ENCODE measurements around the gene SF1.

The SF1 gene

DNA sequence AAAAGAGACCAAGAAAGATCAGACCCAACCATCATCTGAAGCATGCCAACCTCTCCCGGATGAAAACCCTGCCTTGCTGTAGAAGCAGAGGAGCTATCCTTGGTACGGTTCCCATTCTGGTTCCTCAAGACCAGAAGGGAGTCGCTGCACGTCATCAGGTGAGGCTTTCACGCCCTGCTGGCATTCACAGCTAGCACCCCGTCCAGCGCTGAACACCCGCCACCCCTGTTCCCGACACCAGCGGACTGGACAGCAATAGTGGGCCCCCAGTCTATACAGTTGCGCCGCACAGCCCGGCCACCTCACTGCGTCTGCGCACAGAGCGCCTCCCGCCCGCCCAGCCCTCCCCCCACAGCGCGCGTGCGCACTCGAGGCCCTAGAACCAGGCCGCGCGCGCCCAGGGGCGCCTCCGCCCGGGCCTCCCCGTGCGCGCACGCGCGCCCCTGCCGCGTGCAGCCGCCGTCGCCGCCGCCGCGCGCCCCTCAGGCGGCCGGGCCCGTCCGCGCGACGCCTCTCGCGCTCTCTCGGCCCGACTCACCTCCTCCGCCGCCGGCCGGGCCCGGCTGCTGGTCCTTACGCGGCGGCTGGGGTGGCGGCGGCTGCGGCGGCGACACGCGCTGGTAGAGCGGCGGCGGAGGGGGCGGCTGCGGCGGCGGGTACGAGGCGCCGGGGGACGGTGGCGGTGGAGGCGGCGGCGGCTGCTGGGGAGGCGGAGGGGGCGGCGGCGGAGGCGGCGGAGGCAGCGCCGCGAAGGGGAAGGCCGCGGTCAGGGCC, 706 bp downstream of the SF1 start:
- peak; percentile 65 for DNase-seq

DNA sequence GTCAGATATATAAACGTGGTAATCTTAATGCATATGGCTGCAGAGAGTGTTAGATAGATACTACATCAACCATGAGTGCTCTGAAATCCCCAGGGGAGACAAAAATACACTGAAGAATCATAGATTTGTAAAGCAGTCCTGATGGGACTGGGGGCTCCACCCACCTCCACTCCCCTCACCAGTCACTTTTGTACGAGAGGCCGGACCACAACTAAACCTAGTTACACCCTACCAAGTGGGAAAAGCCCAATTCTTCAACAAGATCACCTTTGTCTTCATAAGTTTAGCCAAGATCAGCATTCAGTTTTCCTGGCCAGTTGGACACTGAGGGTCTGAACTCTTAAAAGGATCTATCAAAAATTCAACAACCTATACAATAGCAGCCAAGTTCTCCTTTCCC, 1.5 kb downstream of the SF1 start:
- DNase-seq = no peak

DNA sequence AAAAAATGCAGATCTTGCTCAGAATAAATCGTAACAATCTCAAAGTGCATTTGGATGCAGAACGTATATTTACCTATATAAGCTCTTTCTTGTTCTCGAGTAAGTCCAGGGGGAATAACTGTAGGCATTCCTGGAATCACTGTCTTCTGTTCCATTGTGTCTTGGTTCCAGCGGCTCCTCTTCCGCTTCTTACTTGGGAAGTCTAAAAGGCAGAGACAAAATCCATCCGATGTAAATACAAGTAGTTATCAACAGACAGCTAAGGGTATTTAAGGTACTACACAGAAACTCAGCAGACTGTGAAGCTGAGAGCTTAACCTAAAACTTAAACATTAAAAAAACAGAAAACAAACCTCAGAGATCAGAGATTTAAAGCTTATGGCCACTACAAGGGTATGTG, 1.9 kb downstream of the SF1 start:
- DNase-seq = no peak

DNA sequence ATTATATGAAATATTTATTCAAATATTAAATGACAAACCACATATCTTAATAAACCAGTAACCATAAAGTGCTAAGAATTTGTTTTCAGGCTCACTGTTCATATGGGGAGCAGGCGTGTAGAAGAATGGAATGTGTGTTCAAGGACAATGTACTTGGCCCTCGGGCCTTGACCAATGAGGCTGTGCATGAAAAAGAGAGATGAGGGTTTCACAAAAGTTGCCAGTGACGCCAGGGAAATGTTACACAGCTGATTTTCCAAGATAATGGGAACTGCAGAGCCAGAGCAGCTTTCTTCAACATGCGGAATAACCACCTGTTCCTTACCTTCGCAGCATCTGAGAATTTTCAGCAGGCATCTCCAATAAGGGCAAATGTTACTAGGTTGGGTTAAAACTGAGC, 4.2 kb downstream of the SF1 start:
- DNase-seq = no peak

DNA sequence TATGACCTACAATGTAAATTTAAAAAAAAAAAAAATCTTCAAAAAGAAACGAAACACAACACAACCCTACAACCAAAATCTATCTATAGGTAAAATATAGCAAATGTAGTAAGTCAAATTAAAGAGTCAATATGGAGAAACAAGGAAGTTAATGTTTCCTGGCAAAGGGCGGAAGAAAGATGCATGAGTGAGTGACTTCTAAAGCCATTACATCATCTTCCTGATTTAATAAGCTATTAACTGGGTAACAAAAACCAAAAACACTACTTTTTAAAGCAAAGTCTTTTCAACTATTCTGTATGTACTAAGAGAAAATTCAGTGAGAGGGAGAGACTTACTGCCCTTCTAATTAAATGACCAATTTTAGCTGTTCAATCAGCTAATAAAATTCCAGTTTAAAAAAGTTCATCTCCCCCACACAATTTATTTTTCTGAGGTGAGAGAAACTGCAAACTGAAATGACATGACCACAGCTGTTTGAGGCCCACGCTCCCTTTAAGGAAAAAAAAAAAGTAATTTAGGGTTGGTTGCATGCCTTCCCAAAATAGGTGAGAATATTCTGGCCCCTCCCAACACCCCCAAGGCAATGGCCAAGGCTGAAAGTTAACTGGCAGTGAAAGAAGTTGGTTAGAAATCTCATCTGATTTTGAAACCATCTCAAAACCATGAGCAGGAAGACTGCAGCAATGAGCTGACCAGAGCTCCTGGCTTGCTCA, 5.9 kb downstream of the SF1 start:
- no peak for DNase-seq

DNA sequence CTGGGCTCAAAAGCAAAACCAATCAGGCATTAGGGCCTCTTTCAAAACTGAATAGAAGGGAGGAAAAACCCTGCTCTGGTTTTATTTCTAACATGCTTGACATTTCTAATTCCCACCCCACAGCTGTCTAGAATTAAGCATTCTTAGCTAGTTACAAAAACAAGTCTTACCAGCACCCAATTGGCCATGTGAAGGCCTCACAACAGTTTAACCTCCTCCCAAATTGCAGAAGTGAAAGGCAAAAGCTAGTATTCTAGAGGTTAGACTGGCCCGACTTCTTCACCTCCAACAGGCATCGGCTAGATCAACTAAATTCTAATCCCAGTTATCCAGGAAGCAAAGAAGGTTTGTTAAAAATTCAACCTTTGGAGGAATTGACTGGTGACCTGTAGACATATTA, 6.5 kb downstream of the SF1 start:
- no peak for DNase-seq

DNA sequence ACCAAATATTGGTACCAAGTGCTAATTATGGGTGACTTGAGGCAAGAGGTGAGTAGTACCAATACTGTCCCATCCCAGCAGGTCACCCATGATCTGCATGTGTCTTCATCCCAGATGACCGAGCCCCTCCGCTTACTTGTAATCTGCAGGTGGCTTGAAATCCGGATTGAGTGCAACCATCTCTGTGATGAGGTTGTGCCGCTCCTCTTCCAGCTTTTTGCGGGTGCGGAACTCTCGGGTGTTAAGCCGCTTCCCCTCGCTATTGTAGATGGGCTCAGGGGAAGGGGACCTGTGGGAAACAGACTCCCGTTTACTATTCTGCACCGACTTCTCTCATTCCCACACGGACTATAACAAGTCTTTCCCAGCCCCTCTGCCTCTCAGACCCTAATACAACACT, 8.2 kb downstream of the SF1 start:
- DNase-seq = no peak

DNA sequence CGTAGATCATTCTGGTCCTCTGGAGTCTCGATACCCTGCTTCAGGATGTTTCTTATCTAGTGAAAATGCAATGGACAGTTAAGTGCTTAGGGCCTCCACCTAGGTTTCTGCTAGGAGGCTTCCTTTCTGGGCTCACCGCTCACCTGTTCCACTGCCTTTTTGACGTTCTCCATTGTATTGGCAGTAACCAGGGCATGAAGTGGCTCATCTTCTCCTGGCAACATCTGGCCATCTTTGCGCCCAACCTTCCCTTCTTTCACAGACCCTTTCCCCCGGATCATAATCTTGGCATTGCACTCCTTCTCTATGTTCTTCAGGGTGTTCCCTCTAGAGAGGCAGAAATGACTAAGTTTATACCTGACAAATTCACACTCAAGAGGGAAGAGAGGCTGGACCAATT, 9.1 kb downstream of the SF1 start:
- DNase-seq = no peak

DNA sequence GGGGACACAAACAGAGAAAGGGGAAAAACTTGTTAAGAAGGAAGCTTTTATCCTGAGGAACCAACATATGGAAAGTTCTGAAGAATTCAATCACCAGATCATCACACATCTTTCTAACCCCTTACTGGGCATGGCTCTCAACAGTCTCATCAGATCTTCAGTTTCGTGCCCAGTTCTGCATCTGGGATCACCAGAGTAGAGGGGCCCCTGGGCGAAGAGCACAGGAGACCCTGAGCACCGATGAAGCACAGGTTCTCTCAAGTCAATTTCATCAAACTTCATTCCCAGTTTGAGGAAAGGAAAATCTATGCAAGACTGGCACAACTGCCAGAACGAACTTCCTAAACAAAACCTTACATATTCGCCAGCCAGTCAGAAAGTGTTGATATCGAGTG, 10.0 kb downstream of the SF1 start:
- no peak for DNase-seq

DNA sequence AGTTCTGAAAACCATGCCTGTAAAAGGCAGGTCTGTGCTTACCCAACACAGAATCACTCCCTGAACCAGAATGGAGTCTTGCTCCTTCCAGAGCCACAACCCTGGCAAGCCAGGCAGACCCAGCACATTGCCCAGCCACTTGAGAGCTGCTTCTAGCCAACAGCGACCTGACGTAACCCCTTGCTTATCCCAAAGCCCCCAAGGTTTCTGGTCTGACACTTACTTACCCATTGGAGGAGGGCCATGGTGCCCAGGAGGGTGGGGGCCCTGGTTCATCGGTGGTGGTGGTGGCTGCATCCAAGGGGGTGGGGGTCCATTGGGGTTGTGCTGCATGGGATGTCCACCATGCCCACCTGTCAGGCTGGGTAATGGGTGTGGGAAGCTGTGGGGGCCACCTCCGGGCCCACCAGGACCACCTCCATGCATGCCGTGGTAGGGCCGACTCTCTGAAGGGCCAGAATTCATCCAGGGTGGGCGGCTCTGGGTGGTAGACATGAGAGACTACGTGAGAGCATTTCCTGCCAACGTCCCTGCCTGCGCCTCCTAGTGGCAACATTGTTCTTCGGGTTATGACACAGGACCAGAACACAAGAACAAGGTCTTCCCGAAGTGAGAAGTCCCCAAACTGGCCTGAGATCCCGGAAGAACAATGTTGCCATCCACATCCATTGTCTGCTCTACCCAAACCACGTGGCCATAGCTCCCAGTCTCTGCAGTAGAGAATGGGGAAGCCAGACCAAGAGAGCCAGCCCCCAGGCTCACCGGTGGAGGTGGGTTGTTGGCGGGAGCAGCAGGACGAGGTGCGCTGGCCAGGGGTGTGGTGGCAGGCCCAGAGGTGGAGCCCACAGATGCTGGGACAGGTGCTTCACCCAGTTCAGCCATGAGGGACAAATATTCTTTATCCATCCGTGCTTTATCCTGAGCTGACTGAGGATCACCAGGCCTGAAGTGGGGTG, 10.7 kb downstream of the SF1 start:
- peak; percentile 48 for DNase-seq

DNA sequence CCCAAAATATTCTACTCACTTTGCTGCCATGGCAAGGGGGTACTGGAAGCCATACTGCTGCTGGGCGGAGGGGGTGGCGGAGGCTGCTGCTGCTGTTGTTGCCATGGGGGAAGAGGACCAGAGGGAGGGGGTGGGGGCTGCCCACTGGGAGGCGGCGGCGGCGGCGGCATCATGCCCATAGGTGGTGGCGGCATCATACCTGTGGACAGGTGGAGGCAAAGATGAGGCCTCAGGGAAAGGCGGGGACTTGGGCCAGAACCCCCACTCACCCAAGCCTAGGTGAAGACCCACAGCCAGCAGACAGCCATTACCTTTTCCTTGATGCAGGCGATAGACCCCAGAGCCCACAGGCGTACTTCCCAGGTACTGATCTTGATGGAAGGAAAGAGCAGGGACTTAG, 11.5 kb downstream of the SF1 start:
- DNase-seq = no peak

DNA sequence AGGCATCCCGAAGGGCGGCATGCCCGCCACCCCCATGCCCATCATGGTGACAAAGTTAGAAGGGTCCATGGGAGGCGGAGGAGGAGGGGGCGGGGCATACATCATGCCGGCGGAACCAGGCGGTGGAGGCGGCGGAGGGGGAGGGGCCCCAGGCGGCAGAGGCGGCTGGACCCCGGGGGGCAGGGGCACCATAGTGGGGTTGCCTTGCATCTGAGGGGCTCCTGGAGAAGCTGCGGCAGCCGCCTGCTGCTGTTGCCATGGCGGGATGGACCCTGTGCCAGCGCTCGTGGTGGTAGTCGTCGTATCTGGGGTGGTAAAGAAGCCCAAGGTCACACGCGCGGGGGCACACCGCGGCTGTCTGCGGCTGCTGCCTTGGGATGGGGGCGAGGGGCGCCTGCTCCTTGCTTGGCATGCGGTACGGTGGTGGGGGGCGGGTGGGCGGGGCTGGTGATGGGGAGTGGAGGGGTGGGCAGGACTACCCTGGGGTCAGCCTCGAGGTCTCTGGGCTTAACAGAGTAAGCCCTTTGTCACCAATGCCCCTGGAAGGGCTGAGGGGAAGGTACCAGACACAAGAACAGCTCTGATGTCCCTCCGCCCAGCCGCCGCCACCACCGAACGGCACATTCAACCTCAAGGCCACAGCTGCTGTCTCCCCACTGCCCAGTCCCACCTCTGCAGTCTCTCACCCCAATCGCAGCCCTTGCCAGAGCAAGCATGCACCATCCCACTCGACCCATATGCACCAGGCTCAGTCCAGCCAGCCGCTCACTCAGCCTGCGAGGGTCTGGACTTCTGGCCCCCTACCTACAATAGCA, 12.3 kb downstream of the SF1 start:
- no peak for DNase-seq

DNA sequence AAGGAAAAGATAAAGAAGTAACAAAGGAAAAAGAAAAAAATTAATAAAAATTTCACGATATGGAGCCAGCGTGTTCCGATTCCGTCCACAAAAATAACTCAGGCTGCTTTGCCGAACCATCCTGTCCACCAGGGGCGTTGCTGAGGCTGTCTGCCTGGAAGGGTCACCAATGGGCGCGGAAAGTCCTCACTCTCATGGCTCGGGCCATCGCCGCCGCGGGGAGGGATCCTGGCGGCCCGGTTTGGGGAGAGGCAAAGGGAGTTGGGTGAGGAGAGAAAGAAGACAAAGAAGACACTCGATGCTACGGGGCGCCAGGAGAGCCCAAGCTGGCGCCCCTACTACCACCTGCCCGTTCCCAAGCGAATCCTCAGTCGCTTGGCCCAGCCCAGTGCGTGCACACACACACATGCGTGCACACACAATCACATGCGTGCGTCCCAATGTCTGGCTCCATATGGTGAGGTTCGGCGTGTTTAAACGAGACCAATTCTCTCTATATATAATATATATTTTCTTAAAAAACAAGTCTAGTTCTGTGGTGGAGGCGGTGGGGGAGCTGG, 13.0 kb downstream of the SF1 start:
- no peak for DNase-seq

DNA sequence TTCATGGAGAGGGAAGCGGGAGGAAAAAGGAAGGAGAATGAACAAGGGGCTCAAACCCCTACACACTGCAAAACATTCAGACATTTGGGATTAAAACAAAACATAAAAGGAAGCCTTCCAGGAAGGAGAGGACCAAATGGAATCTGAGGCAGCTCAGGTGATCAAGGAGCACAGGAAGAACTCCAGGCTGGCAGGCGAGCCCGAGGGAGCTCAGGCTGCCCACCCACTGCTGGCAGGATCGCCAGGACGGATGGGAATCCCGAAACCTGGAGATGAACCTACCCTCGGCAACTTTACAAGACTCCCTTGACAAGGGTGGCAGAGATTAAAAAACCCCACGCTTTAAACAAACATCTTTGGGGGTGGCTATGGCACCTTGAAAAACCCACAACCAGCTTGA, 13.6 kb downstream of the SF1 start:
- no peak for DNase-seq

DNA sequence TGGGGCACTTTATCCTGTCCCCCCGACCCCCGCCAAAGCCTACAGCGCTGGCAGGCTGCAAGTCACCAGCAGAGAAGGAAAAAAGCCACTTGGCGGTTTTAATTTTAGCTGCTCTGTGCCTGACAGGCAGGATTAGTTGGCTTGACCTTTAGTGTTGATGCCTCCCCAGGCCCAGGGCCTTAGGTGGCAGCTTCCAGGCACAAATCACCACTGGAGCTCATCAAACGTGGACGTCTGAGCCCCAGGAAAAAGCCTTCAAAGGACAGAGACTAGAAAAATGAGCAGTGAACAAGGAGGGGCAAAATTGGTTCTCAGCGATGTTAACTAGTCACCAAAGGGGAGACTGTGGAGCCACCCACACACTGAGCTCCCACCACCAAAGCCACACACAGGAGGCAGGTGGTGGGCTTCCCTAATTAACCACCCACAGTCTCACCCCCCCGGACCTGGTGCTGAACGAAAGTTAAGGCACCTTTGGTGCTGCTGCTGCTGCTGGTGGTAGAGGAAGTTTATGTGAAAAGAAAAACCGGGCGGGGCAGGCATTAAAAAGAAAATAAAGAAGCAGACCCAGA, 14.2 kb downstream of the SF1 start:
- no peak for DNase-seq

DNA sequence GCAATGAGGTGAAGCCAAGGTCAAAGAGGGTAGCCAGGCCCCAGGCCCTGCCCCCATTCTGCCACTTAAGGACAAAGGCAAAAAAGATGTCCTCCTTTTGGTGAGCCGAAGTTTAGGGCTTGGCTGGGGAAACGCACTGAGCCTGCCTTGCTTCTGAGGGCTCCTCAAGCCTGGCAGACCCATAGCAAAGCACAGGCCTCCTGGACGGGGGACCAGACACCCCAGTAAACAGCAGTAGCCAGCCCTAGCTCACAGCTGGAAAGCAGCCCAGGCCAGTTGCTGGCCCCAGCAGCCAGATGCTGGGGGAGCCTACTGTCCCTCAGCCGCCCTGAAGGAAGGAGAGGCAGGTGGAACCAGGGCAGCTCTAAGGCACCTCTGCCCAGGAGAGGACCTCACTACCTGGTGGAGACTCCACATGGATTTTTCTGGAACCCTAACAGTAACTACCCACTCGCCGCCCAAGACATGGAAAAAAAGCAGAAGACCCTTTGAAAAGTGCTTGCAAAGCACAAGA, 14.8 kb downstream of the SF1 start:
- no peak for DNase-seq

DNA sequence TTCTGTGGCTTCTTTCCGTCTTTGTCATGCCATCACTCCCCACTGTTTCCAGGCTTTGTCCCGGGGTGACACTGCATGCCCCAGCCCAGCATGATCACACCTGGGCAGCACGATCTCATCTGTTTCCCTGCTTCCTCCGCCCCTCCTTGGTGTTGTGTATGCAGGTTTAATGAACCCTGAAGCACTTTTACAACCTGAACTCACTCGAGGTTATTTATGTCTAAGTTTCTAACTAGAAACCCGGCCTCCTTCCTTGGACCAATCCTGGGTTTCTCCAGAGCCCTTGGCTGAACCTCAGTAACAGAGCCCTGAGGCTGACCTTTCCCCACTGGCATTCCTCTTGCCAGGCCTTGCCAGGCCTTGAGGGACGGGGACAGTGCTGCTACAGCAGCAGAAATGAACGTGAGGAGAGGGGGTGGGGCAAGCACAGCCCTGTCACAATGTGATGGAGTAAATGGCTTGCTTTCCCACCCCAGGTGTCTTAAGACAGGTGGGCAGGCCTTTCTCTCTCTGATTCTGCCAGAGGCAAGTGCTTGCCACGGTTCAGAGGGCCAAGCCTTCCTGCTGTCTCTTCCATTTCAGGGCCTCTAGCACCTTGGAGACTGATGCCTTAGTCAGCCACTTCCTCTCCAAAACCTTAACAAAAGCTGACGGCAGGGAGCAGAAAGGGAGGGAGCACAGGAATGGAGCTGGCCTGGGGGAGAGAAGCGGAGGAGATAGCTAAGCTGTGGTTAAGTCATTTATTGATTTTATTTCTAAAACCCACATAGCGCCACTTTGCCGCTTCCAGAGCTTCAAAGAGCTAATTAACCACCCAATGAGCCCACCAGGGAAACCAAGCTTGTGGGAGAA, 15.4 kb downstream of the SF1 start:
- peak; percentile 54 for DNase-seq

DNA sequence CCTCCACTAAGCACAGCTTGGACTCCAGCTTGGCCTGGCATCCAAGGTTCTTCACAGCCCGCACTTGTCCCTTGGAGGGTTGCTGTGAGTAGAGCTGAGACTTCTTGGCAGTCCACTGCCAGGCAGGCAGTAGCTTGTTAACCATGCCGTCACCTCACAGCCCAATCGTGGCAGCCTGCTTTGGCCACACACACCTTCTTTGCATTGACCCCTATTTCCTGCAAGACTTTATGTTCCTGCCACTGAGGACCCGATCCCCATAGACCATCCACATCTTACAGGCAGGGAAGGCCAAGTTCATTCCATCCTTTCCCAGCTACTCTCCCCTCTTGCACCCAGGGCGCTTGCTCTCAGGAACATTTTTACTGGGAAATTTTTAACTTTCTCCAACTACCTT, 16.1 kb downstream of the SF1 start:
- no peak for DNase-seq

DNA sequence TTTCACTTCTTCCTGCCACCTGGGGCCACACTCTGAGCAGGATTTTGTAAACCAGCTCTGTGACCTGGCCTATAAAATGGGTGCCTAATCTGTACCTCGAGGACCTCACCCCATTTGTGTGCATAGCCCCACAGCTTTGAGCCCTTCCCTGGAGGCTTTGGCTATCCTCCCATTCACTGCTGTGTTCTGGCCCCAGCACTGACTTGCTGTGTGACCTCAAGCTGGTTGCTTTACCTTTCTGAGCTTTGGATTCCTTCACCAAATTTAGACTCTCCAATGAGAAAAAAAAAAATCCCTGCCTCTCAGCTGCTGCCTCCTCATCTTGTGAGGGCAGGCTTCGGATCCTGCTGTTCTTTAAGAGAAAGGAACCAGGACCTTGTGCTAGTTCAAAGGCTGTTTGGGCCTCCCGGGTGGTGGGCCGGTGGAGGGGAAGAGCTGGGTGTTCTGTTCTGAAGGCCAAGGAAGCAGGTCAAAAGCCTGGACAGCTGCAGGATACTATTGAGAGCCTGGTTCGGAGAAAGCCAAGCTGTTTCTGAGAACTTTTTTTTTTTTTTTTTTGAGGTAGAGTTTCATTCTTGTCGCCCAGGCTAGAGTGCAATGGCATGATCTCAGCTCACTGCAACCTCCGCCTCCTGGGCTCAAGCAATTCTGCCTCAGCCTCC, 17.5 kb downstream of the SF1 start:
- no peak for DNase-seq

Measured in NCI-H226 (cell line).